ENCODE measurements around the gene SLC9C2.

DNA sequence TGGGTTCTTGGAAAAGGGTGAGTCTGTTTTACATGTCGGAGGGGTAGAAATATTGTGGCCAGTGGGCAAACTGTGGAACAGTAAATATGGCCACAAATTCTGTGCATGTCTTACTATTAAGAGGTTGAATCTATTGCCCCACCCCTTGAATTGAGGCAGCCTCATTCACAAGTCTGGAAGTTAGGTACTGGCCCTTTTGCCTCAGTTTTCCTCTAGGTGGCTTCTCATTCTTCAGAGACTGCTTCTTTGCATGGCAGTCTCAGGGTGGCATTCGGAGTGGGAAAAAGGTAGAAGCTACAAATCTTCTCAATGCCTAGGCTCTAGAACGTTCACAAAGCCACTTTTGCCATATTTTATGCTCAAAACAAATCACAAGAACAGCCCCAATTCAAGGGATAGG lies 57.2 kb downstream of the SLC9C2 start:
- TF ChIP-seq, protein P1, sequence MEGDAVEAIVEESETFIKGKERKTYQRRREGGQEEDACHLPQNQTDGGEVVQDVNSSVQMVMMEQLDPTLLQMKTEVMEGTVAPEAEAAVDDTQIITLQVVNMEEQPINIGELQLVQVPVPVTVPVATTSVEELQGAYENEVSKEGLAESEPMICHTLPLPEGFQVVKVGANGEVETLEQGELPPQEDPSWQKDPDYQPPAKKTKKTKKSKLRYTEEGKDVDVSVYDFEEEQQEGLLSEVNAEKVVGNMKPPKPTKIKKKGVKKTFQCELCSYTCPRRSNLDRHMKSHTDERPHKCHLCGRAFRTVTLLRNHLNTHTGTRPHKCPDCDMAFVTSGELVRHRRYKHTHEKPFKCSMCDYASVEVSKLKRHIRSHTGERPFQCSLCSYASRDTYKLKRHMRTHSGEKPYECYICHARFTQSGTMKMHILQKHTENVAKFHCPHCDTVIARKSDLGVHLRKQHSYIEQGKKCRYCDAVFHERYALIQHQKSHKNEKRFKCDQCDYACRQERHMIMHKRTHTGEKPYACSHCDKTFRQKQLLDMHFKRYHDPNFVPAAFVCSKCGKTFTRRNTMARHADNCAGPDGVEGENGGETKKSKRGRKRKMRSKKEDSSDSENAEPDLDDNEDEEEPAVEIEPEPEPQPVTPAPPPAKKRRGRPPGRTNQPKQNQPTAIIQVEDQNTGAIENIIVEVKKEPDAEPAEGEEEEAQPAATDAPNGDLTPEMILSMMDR (IDR thresholded peaks at IDR 0.05 in 4 of 5, conservative IDR thresholded peaks at IDR 0.05 in 1 of 5), result no peak
- no peak for TF ChIP-seq POLR2A (IDR thresholded peaks at IDR 0.05)
